Progenitor cell of endocrine pancreas (in vitro differentiated cells): ENCODE measurements around the gene SHROOM2. TPM values are rescaled to one million over a fixed set of nuclear protein-coding genes. Genes with fewer than 3 reads are reported as not detected.

Experiments used
- DNase-seq: peaks from one replicate; pipeline ENCODE4 v3.0.0; 2021; ENCODE audit warnings: low spot score; ENCODE audit not compliant: unreplicated experiment
- H3K27ac Mint-ChIP-seq: 2 replicates; pipeline ENCODE4 v1.8.0; 2021; ENCODE audit warnings: mild to moderate bottlenecking, moderate library complexity, mixed read lengths
- H3K27me3 Mint-ChIP-seq: 2 replicates; pipeline ENCODE4 v1.8.0; 2021; ENCODE audit warnings: mixed read lengths
- H3K36me3 Mint-ChIP-seq: 2 replicates; pipeline ENCODE4 v1.8.0; 2022; ENCODE audit warnings: mixed read lengths; ENCODE audit not compliant: insufficient read depth
- H3K4me1 Mint-ChIP-seq: 2 replicates; pipeline ENCODE4 v1.8.0; 2021; ENCODE audit warnings: low read depth, mixed read lengths
- H3K4me3 Mint-ChIP-seq: 2 replicates; pipeline ENCODE4 v1.8.0; 2021; ENCODE audit warnings: low read depth, mild to moderate bottlenecking, moderate library complexity, mixed read lengths
- H3K9me3 Mint-ChIP-seq: 2 replicates; pipeline ENCODE4 v1.8.0; 2021; ENCODE audit warnings: low read depth, mixed read lengths
- total RNA-seq: library from RNA; stranded (reverse); gene quantifications from 2 replicates; pipeline ENCODE4 v1.2.1, GENCODE V29; 2021
- TF ChIP-seq, protein P1 (sequence below): fragments of 200-600 bp; sonication (generic); IDR thresholded peaks from one replicate; pipeline ENCODE4 v1.5.0; 2021; ENCODE audit warnings: antibody characterized with exemption, mild to moderate bottlenecking; ENCODE audit not compliant: unreplicated experiment

SHROOM2 gene
- total RNA-seq, 1 donor from 2014 or later, result 10.6 TPM

DNA sequence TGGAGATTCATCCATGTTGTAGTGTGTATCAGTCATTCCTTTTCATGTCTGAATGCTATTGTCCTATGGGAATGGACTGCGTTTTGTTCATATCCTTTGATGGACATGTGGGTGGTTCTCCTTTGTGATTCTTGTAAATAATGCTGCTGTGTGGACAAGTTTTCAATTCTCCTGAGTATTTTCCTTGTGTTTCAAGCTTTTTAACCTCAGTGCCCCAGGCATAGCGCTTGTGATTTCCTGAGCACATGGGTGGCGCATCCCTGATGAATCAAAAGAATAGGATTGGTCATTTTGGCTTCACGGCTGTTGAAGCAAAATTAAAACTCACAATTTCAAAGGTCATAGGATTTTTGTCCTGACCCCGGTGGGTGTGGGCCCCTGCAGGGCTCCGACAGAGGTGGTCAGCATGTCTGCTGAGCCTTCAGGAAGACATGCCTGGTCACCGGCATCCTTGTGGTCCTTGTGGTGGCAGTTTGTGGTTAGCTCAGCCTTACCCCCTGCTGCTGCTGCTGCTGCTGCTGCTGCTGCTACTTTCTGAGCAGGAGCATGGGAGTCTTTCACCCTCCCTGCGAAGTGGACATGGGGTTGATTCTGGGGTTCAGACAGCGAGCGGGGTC lies 30.0 kb downstream of the SHROOM2 start:
- Mint-ChIP-seq H3K36me3 (peaks cover 1% of the 10 kb centered on the region), H3K4me3 (no peak overlapping the region), H3K4me1 (no peaks in the 10 kb centered on the region), H3K27ac (no peak overlapping the region), H3K9me3 (peaks cover 20% of the 10 kb centered on the region), H3K27me3 (no peaks in the 10 kb centered on the region)
- TF ChIP-seq, protein P1, sequence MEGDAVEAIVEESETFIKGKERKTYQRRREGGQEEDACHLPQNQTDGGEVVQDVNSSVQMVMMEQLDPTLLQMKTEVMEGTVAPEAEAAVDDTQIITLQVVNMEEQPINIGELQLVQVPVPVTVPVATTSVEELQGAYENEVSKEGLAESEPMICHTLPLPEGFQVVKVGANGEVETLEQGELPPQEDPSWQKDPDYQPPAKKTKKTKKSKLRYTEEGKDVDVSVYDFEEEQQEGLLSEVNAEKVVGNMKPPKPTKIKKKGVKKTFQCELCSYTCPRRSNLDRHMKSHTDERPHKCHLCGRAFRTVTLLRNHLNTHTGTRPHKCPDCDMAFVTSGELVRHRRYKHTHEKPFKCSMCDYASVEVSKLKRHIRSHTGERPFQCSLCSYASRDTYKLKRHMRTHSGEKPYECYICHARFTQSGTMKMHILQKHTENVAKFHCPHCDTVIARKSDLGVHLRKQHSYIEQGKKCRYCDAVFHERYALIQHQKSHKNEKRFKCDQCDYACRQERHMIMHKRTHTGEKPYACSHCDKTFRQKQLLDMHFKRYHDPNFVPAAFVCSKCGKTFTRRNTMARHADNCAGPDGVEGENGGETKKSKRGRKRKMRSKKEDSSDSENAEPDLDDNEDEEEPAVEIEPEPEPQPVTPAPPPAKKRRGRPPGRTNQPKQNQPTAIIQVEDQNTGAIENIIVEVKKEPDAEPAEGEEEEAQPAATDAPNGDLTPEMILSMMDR, result no peak
- DNase-seq, result no peak

DNA sequence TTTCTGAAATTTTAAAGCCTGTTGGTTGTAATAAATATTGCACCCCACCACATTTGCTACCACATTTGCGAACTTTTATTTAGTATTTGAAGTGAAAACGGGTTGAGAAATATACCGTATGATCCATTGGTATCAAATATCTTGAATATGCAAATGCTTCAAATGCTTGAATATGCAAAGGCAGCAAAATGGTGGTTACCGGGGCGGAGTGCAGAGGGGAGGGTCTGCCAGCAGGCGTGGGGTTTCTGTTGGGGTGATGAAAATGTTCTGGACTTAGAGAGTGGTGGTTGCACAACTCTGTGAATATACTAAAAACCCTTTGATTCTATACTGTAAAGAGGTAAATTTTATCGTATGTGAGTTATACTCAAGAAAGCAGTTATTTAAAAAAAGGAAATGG lies 35.3 kb downstream of the SHROOM2 start:
- DNase-seq, result no peak
- peaks cover 1% of the 10 kb centered on the region for H3K36me3 Mint-ChIP-seq
- H3K4me3 Mint-ChIP-seq, result no peak overlapping the region
- no peak overlapping the region for H3K27ac Mint-ChIP-seq
- H3K4me1 Mint-ChIP-seq, result peaks cover 2% of the 10 kb centered on the region
- no peaks in the 10 kb centered on the region for H3K27me3 Mint-ChIP-seq
- H3K9me3 Mint-ChIP-seq, result peaks cover 7% of the 10 kb centered on the region
- TF ChIP-seq, protein P1, result no peak

DNA sequence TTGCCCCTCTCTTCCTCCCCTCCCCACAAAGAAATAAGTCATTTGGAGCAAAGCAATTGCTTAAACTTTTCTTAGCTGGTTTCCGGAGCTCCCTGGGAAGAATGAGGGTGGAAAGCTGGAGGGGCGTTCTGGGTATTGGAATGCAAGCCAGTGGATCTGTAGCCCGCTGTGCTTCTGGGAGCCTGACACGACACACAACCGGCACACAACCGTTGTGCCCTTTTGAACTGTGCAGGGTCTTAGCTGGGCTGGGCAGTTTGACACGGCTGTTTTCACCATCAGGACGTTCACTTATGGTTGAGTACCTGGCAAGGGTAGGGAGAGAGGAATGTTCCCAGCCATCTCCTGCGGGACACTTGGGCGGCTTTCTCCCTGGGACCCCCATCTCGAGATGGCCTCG lies 38.3 kb downstream of the SHROOM2 start:
- peaks cover 2% of the 10 kb centered on the region for H3K4me1 Mint-ChIP-seq
- TF ChIP-seq, protein P1, result no peak
- H3K27me3 Mint-ChIP-seq, result no peaks in the 10 kb centered on the region
- no peak for DNase-seq
- H3K4me3 Mint-ChIP-seq, result no peak overlapping the region
- H3K27ac Mint-ChIP-seq, result no peak overlapping the region
- H3K36me3 Mint-ChIP-seq, result peaks cover 4% of the 10 kb centered on the region
- H3K9me3 Mint-ChIP-seq, result peaks cover 6% of the 10 kb centered on the region

DNA sequence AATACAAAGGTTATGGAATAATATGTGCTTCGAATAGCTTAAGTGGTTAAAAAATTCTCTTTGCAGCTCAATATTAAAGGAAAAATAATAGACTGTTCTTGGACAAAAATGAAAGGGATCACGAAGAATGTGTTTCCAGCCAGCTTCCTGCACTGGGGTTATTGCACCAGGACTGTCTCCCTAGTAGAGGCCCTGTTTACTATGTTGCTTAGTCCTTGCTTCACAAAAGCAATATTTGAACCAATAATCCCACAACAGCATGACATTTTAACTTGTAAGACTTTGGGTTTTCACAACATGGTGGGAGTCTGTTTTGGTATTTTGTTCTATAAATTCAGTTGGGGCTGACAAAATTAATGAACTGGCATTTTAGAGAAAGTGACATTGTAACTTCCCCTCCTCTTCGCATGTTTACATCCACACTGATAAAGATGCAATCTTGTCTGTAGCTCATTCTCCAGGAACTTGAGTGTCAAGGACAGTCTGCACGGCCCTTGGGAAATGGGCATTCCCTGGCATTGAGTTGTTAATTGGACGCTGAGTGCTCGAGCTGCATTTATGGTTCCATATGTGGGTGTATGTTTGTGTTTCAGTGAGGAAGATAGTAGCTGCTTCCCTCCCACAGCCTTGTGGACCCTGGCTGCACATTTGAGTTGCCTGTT lies 39.0 kb downstream of the SHROOM2 start:
- no peak overlapping the region for H3K27ac Mint-ChIP-seq
- TF ChIP-seq, protein P1, result no peak
- no peak for DNase-seq
- H3K27me3 Mint-ChIP-seq, result no peaks in the 10 kb centered on the region
- no peak overlapping the region for H3K4me3 Mint-ChIP-seq
- peaks cover 8% of the 10 kb centered on the region for H3K9me3 Mint-ChIP-seq
- peaks cover 2% of the 10 kb centered on the region for H3K4me1 Mint-ChIP-seq
- peaks cover 5% of the 10 kb centered on the region for H3K36me3 Mint-ChIP-seq

DNA sequence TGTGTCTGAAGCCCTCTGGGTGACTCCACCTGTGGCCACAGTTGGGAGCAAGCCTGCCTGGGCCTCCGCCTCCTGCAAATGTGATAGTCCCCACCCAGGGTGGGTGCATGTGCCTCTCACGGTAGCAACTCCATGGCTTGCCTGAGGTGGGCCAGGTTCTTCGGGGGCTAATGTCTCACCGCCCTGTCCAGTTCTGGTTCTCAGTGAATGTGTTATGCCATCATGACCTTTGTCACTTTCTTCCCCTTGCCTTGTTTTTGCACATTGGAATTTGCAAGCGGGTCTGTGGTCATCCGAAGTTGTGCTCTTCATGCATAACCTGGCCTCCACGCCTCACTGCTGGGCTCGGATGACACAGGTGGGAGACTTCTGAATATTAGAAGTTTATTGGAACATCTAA lies 39.7 kb downstream of the SHROOM2 start:
- no peak overlapping the region for H3K4me3 Mint-ChIP-seq
- no peak overlapping the region for H3K27ac Mint-ChIP-seq

More for the DNA sequence above, 39.7 kb downstream of the SHROOM2 start:
- peaks cover 12% of the 10 kb centered on the region for H3K9me3 Mint-ChIP-seq
- TF ChIP-seq, protein P1, result no peak
- peaks cover 6% of the 10 kb centered on the region for H3K36me3 Mint-ChIP-seq
- H3K27me3 Mint-ChIP-seq, result no peaks in the 10 kb centered on the region
- DNase-seq, result no peak
- peaks cover 2% of the 10 kb centered on the region for H3K4me1 Mint-ChIP-seq
